Calu3 (cell line): Measurements from ENCODE around the gene ING4. TPM values are rescaled to one million over a fixed set of nuclear protein-coding genes. Genes with fewer than 3 reads are reported as not detected.

Experiments used
- BruUV-seq: library from RNA; stranded (reverse); fragments of 400-500 nt; replicated peaks from 2 replicates; lab custom pipeline; 2021; lab: Mats Ljungman, UMichigan
- CTCF ChIA-PET: fragments of 300-600 bp; sonication (Branson Sonifier 250); formaldehyde crosslinking; loops from one replicate; lab custom pipeline; 2022; ENCODE audit warnings: antibody characterized with exemption; lab: Charles Lee
- DNase-seq: peaks from one replicate; pipeline ENCODE4 v3.0.0; 2022
- H3K27ac Mint-ChIP-seq: one replicate; pipeline ENCODE4 v1.8.0; 2022; ENCODE audit warnings: mixed read lengths; ENCODE audit not compliant: unreplicated experiment
- H3K27me3 Mint-ChIP-seq: one replicate; pipeline ENCODE4 v1.8.0; 2022; ENCODE audit warnings: mixed read lengths; ENCODE audit not compliant: unreplicated experiment
- H3K36me3 Mint-ChIP-seq: one replicate; pipeline ENCODE4 v1.8.0; 2022; ENCODE audit warnings: mild to moderate bottlenecking, moderate library complexity, mixed read lengths; ENCODE audit not compliant: insufficient read depth, unreplicated experiment
- H3K4me1 Mint-ChIP-seq: one replicate; pipeline ENCODE4 v1.8.0; 2022; ENCODE audit warnings: mild to moderate bottlenecking, low read depth, mixed read lengths; ENCODE audit not compliant: unreplicated experiment
- H3K4me3 Mint-ChIP-seq: one replicate; pipeline ENCODE4 v1.8.0; 2022; ENCODE audit warnings: mild to moderate bottlenecking, low read depth, moderate library complexity, mixed read lengths; ENCODE audit not compliant: unreplicated experiment
- H3K9me3 Mint-ChIP-seq: one replicate; pipeline ENCODE4 v1.8.0; 2022; ENCODE audit warnings: low read depth, mixed read lengths; ENCODE audit not compliant: unreplicated experiment
- intact Hi-C: fragments of 100-400 bp; cut with micrococcal nuclease; formaldehyde crosslinking; loops from one replicate; pipeline ENCODE4 v1.10.0; 2022; ENCODE audit not compliant: unreplicated experiment
- total RNA-seq: library from RNA; stranded (reverse); gene quantifications from 2 replicates; pipeline ENCODE4 v1.2.3, GENCODE V29; 2022
- TF ChIP-seq, protein P1 (sequence below): fragments of 200-600 bp; IDR thresholded peaks from one replicate; pipeline ENCODE4 v1.8.0; 2022; ENCODE audit warnings: antibody characterized with exemption; ENCODE audit not compliant: unreplicated experiment

Gene ING4
- total RNA-seq, 1 experiment from 2014 or later = 24.9 TPM

DNA sequence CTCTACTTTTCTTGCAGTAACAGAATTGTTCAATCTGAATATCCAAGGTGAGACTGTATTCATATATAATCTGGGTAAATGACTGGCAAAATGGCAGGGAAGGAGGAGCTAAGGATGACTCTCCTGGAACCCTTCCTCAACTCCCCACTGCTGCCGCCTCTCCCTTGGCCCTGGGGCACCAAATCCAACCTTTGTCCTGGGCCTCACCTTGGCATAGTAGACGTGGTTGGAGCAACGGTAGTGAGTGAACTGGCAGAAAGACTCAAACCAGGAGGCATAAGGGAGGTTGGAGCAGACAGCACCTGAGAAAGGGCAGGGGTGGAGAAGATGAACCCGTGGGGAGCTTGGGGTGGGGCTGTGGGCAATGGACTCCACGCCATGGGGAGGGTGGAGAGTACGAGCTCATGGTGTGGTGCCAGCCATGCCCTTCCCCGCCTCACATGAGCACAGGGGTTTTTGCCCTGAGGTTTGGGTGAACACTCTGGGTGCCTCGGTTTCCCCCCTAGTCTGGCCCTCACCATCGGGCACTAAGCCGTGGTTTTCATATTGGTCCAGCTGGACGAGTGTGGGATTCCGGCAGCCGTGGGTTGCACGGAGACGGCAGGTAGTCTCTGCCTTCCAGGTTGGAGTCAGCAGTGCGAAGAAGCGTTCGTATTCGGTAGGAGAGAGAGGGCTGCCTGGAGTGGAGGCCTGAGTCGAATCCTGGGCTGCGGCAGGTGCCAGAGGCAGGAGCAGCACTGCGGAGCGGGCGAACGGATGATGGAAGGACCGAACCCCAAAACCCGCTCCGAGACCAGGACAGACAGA, 16.4 kb downstream of the ING4 start:
- DNase-seq = no peak
- Mint-ChIP-seq H3K4me3 (no peak overlapping the region), H3K4me1 (no peaks in the 10 kb centered on the region), H3K27ac (peak overlapping the region; percentile 60), H3K9me3 (peaks cover 6% of the 10 kb centered on the region), H3K27me3 (peaks cover 16% of the 10 kb centered on the region), H3K36me3 (peaks cover 21% of the 10 kb centered on the region)
- BruUV-seq = no TSS peak
- intact Hi-C loops = no loop called here
- TF ChIP-seq, protein P1, sequence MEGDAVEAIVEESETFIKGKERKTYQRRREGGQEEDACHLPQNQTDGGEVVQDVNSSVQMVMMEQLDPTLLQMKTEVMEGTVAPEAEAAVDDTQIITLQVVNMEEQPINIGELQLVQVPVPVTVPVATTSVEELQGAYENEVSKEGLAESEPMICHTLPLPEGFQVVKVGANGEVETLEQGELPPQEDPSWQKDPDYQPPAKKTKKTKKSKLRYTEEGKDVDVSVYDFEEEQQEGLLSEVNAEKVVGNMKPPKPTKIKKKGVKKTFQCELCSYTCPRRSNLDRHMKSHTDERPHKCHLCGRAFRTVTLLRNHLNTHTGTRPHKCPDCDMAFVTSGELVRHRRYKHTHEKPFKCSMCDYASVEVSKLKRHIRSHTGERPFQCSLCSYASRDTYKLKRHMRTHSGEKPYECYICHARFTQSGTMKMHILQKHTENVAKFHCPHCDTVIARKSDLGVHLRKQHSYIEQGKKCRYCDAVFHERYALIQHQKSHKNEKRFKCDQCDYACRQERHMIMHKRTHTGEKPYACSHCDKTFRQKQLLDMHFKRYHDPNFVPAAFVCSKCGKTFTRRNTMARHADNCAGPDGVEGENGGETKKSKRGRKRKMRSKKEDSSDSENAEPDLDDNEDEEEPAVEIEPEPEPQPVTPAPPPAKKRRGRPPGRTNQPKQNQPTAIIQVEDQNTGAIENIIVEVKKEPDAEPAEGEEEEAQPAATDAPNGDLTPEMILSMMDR = no peak
- CTCF ChIA-PET = no interaction called here

DNA sequence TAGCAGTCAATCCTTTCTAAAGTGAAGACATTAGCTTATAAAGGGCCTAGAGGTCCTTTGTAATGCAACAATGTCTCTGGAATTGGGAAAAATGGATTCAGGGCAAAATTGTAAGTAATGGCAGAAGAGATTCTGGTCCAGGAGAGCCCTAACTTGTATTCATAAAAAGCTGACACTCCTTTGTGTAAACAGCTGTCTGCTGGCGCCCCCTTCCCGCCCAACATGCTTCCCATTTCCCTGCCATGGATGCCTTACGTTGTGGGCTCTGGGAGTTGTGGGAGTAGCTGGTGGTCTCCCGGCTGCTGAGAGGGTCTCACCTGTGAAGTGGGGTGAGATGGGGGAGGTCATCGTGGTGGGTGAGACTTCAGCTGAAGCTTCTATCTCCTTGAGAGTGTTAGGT, 18.0 kb downstream of the ING4 start:
- intact Hi-C loops = no loop called here
- no peaks in the 10 kb centered on the region for H3K4me1 Mint-ChIP-seq
- no peak overlapping the region for H3K27ac Mint-ChIP-seq
- H3K4me3 Mint-ChIP-seq = no peak overlapping the region
- CTCF ChIA-PET = no interaction called here
- DNase-seq = no peak
- peaks cover 21% of the 10 kb centered on the region for H3K36me3 Mint-ChIP-seq
- TF ChIP-seq, protein P1 = no peak
- peaks cover 6% of the 10 kb centered on the region for H3K9me3 Mint-ChIP-seq
- BruUV-seq = no TSS peak
- H3K27me3 Mint-ChIP-seq = peaks cover 29% of the 10 kb centered on the region

DNA sequence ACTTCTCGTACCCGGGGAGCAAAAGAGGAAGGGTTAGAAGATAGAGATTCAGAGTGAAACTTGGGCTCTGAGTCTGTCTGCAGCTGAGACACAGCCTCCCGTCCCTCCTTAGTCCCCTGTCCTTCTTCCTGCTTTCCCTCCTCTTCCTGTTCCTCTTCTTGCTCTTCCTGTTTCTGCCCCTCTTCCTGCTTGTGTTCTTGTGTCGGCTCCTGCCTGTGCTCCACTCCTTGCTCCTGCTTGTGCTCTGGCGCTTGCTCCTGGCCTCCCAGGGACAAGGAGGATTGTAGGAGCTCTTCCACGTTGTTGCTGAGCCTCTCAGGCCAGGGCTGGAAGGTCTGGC, 18.7 kb downstream of the ING4 start:
- H3K27me3 Mint-ChIP-seq = peaks cover 29% of the 10 kb centered on the region
- H3K4me3 Mint-ChIP-seq = no peak overlapping the region
- peaks cover 21% of the 10 kb centered on the region for H3K36me3 Mint-ChIP-seq
- intact Hi-C loops = no loop called here
- TF ChIP-seq, protein P1 = no peak
- DNase-seq = no peak
- no TSS peak for BruUV-seq
- H3K27ac Mint-ChIP-seq = no peak overlapping the region
- H3K4me1 Mint-ChIP-seq = no peaks in the 10 kb centered on the region
- CTCF ChIA-PET = no interaction called here
- H3K9me3 Mint-ChIP-seq = peaks cover 6% of the 10 kb centered on the region

DNA sequence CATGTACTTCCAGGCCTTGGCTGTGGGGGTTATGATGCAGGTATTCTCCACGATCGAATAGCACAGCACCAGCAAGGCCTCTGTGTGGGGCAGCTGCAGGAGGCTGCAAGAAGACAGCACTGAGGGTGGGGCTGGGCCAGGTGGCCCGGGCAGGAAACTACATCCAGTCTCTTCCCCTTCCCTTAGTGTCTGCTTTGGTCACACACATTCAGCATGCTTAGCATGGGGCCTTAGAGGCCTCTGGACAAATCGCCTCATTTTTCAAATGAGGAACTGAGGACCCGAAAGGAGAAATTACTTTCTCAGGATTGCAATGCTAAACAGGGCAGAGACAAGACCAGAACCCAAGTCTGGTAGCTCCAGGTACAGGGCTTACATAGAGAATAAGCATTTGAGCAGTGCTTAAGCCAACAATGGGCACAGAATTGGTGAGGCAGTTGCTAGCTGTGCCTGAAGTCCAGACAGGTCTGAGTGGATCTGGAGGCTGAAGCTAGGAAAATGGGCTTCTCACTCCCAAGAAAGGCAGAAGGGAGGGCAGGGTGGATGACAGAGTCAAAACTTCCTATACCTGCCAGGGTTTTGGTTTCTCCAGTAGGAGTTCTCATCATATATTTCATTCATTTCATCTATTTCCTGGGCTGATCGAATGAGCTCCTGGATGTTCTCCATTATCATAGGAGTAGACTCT, 19.2 kb downstream of the ING4 start:
- CTCF ChIA-PET = no interaction called here
- H3K9me3 Mint-ChIP-seq = peaks cover 6% of the 10 kb centered on the region
- H3K36me3 Mint-ChIP-seq = peaks cover 21% of the 10 kb centered on the region
- H3K27ac Mint-ChIP-seq = no peak overlapping the region
- H3K4me1 Mint-ChIP-seq = no peaks in the 10 kb centered on the region
- BruUV-seq = no TSS peak
- H3K4me3 Mint-ChIP-seq = no peak overlapping the region
- TF ChIP-seq, protein P1 = no peak
- intact Hi-C loops = no loop called here
- H3K27me3 Mint-ChIP-seq = peaks cover 29% of the 10 kb centered on the region
- DNase-seq = no peak
